ENCODE measurements around the gene NRAP.

GRCh38 chr10:113679463-113680189 lies 15.8 kb upstream of the NRAP start, which contains the start of gene CASP7:
- TF ChIP-seq, protein P1, sequence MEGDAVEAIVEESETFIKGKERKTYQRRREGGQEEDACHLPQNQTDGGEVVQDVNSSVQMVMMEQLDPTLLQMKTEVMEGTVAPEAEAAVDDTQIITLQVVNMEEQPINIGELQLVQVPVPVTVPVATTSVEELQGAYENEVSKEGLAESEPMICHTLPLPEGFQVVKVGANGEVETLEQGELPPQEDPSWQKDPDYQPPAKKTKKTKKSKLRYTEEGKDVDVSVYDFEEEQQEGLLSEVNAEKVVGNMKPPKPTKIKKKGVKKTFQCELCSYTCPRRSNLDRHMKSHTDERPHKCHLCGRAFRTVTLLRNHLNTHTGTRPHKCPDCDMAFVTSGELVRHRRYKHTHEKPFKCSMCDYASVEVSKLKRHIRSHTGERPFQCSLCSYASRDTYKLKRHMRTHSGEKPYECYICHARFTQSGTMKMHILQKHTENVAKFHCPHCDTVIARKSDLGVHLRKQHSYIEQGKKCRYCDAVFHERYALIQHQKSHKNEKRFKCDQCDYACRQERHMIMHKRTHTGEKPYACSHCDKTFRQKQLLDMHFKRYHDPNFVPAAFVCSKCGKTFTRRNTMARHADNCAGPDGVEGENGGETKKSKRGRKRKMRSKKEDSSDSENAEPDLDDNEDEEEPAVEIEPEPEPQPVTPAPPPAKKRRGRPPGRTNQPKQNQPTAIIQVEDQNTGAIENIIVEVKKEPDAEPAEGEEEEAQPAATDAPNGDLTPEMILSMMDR (IDR thresholded peaks at IDR 0.05) = no peak
- peak; percentile 2 for TF ChIP-seq EP300 (IDR thresholded peaks at IDR 0.05; ENCODE audit: low read depth)
- TF ChIP-seq POLR2A (IDR thresholded peaks at IDR 0.05) = peak; percentile 51
- peak; percentile 73 to 83 (median 82) for TF ChIP-seq POLR2AphosphoS5 (IDR thresholded peaks at IDR 0.05)

Measured in transverse colon (tissue), 4 donors.